GM13976 (cell line): ENCODE measurements around the gene STXBP1.

Experiments used
- DNase-seq: peaks from one replicate; pipeline ENCODE4 v3.0.0; 2012; ENCODE audit warnings: low spot score
- CTCF ChIP-seq: IDR thresholded peaks from 2 replicates; pipeline ENCODE4 v1.5.1; 2012; ENCODE audit warnings: borderline replicate concordance, mild to moderate bottlenecking; ENCODE audit not compliant: insufficient read depth; ENCODE audit errors: extremely low read depth, missing control alignments, control extremely low read depth
- in situ Hi-C: fragments of 300-500 bp; cut with MboI; formaldehyde crosslinking; loops from one replicate; pipeline ENCODE4 v1.12.0; 2022; ENCODE audit warnings: low sequenced_read_pairs, mixed read lengths, inconsistent platforms; ENCODE audit not compliant: unreplicated experiment

STXBP1 gene

GRCh38 chr9:127680226-127680625, 68.1 kb downstream of the STXBP1 start:
- in situ Hi-C loops, result no loop called here
- TF ChIP-seq CTCF, result no peak
- no peak for DNase-seq

DNA sequence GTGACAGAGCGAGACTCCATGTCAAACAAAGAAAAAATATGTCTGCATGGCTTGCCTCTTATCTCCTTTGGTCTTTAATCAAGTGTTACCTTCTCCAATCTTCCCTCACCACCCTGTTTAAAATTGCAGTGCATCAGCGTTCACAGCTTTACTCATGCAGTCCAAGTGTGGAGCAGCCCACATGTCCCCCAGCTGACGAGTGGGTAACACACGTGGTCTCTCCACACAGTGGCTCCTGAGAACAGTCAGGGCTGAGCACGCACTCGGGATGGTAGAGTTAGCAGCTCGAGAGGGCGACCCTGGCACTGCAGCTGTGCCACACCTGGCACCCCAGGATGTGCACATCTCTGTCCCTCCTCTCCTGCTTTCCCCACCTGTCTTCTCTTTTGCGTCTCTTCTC, 68.8 kb downstream of the STXBP1 start:
- no peak for DNase-seq
- in situ Hi-C loops, result no loop called here
- TF ChIP-seq CTCF, result no peak

GRCh38 chr9:127682351-127683136, 70.5 kb downstream of the STXBP1 start:
- no peak for TF ChIP-seq CTCF
- no peak for DNase-seq
- in situ Hi-C loops, result no loop called here

- no peak for TF ChIP-seq CTCF
- no peak for DNase-seq
- in situ Hi-C loops, result no loop called here
Measured at GRCh38 chr9:127683723-127684122, 71.6 kb downstream of the STXBP1 start.

- TF ChIP-seq CTCF, result no peak
- in situ Hi-C loops, result no loop called here
- no peak for DNase-seq
Measured at GRCh38 chr9:127684576-127684975, 72.5 kb downstream of the STXBP1 start.

DNA sequence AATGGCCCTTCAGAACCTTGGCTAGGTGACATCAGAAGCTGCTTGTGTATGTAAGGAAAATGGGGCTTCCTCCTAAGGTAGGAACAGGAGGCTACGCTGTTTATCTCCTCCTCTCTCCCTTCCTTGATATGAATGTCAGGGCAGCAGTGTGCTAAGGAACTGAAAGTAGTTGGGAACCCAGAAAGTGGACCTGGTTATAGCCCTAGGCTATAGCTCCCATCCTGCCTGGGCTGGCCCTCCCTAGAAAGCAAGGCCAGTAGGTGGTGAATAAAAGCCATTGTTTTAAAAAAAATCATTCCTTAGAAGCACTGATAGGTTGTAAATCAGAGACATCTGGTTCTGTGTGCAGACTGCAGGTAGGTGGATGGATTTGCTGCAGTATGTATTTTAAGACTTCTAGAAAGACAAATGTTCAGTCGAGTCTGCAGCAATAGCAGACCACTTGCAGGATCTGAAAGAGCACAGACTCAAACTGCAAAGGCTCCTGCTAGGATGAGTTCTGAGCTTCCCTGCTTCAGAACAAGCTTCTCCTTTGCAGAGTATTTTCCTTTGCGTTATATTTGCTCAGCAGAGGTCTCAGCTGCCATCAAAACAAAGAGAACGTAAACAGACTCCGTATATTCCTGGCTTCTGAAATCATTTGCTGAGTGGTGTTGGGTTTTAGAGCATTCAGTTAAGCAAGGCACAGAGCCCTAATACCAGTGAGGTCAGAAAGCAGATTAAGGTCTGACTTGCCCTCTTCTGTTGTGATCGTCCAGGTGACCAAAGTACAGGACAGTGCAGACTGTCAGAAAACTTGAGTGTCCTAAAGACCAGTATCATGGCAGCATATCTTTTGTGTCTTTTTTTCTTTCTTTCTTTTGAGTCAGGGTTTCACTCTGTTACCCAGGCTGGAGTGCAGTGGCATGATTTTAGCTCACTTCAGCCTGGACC, 74.7 kb downstream of the STXBP1 start:
- in situ Hi-C loops, result no loop called here
- TF ChIP-seq CTCF, result no peak
- DNase-seq, result no peak
